ENCODE measurements around the gene FKBP2. TPM values are rescaled to one million over a fixed set of nuclear protein-coding genes. Genes with fewer than 3 reads are reported as not detected.

The FKBP2 gene
- total and polyA plus RNA-seq, 2 of the 13 experiments (the other 11 are each of a cell fraction or from before 2014, with no cell fraction given): 30.1 to 53.3 TPM

- peak overlapping the region; percentile 77 for H3K9ac ChIP-seq (ENCODE audit: insufficient read depth, low read depth, low read length)
- no TSS peak for BruUV-seq (replicated peaks)
- intact Hi-C loops (cut with micrococcal nuclease; ENCODE audit: unreplicated experiment): no loop called here
- peak overlapping the region; percentile 78 to 96 (median 82) for H3K4me3 ChIP-seq (replicated peaks in 1 of 3; ENCODE audit: insufficient read depth in 1 of 3, low read depth in 2 of 3, low read length in 3 of 3)
- peak overlapping the region; percentile 96 for H3K4me2 ChIP-seq (ENCODE audit: low read depth, low read length)
- POLR2A ChIA-PET: interaction anchor here (1.2 to 3.3 kb wide), 7 partner anchors 12 to 93 kb away, joined by 3 to 27 read pairs (median 15); partner anchors contain the start of genes ESRRA, FKBP2, PRDX5 and STIP1
- H2AFZ ChIP-seq (ENCODE audit: low read length): no peak overlapping the region
- 62% methylated on average over 13 of the region's 22 CpGs for WGBS (ENCODE audit: low lambda C conversion rate)
- CTCF ChIA-PET (ENCODE audit: low intra/inter-chr PET ratio, low total read pairs): no interaction called here
- no peaks in the 10 kb centered on the region for H3K27me3 ChIP-seq (ENCODE audit: control insufficient read depth in 1 of 2, insufficient read depth in 2 of 2, low read length in 2 of 2)
- DNase-seq (ENCODE audit: low spot score) (no peak), FAIRE-seq (no peak), ATAC-seq (peak; percentile 2)
- H4K20me1 ChIP-seq (ENCODE audit: insufficient read depth, low read length): no peaks in the 10 kb centered on the region
- no peaks in the 10 kb centered on the region for H3K79me2 ChIP-seq (ENCODE audit: insufficient read depth, low read length)
- H3K27ac ChIP-seq (ENCODE audit: extremely low read length, insufficient read depth, low read length): peak overlapping the region; percentile 44
- peaks cover 41% of the 10 kb centered on the region for H3K4me1 ChIP-seq (ENCODE audit: insufficient read depth, low read length)
- H3K9me3 ChIP-seq (ENCODE audit: low read length): no peaks in the 10 kb centered on the region
- TF ChIP-seq, protein P1, sequence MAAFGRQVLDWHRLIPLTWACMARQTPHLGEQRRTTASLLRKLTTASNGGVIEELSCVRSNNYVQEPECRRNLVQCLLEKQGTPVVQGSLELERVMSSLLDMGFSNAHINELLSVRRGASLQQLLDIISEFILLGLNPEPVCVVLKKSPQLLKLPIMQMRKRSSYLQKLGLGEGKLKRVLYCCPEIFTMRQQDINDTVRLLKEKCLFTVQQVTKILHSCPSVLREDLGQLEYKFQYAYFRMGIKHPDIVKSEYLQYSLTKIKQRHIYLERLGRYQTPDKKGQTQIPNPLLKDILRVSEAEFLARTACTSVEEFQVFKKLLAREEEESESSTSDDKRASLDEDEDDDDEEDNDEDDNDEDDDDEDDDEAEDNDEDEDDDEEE (CRISPR knock-in tag; IDR thresholded peaks at IDR 0.05): peak; percentile 41; the same call in 1 of the 2 replicates
- TF ChIP-seq ZIK1 (CRISPR knock-in tag; IDR thresholded peaks at IDR 0.05; ENCODE audit: borderline replicate concordance, low read depth) (no peak), ZNF616 (CRISPR knock-in tag; IDR thresholded peaks at IDR 0.05; ENCODE audit: low read depth) (0 out of 2 replicates have a peak, but pooled peaks have one; percentile 39), ZNF343 (CRISPR knock-in tag; IDR thresholded peaks at IDR 0.05) (0 out of 2 replicates have a peak, but pooled peaks have one; percentile 1), NKX3-1 (CRISPR knock-in tag; IDR thresholded peaks at IDR 0.05) (no peak), TCF12 (IDR thresholded peaks at IDR 0.05) (no peak), TCF12 (CRISPR knock-in tag; IDR thresholded peaks at IDR 0.05) (no peak), SETDB1 (CRISPR knock-in tag; IDR thresholded peaks at IDR 0.05; ENCODE audit: borderline replicate concordance) (no peak), HES4 (CRISPR knock-in tag; IDR thresholded peaks at IDR 0.05; ENCODE audit: borderline replicate concordance) (0 out of 2 replicates have a peak, but pooled peaks have one; percentile 38), CENPT (CRISPR knock-in tag; IDR thresholded peaks at IDR 0.05; ENCODE audit: low read depth) (peak; percentile 7; the same call in 1 of the 2 replicates)
- TF ChIP-seq, protein P2, sequence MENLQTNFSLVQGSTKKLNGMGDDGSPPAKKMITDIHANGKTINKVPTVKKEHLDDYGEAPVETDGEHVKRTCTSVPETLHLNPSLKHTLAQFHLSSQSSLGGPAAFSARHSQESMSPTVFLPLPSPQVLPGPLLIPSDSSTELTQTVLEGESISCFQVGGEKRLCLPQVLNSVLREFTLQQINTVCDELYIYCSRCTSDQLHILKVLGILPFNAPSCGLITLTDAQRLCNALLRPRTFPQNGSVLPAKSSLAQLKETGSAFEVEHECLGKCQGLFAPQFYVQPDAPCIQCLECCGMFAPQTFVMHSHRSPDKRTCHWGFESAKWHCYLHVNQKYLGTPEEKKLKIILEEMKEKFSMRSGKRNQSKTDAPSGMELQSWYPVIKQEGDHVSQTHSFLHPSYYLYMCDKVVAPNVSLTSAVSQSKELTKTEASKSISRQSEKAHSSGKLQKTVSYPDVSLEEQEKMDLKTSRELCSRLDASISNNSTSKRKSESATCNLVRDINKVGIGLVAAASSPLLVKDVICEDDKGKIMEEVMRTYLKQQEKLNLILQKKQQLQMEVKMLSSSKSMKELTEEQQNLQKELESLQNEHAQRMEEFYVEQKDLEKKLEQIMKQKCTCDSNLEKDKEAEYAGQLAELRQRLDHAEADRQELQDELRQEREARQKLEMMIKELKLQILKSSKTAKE (CRISPR knock-in tag; IDR thresholded peaks at IDR 0.05; ENCODE audit: borderline replicate concordance): no peak
- TF ChIP-seq, protein P3, sequence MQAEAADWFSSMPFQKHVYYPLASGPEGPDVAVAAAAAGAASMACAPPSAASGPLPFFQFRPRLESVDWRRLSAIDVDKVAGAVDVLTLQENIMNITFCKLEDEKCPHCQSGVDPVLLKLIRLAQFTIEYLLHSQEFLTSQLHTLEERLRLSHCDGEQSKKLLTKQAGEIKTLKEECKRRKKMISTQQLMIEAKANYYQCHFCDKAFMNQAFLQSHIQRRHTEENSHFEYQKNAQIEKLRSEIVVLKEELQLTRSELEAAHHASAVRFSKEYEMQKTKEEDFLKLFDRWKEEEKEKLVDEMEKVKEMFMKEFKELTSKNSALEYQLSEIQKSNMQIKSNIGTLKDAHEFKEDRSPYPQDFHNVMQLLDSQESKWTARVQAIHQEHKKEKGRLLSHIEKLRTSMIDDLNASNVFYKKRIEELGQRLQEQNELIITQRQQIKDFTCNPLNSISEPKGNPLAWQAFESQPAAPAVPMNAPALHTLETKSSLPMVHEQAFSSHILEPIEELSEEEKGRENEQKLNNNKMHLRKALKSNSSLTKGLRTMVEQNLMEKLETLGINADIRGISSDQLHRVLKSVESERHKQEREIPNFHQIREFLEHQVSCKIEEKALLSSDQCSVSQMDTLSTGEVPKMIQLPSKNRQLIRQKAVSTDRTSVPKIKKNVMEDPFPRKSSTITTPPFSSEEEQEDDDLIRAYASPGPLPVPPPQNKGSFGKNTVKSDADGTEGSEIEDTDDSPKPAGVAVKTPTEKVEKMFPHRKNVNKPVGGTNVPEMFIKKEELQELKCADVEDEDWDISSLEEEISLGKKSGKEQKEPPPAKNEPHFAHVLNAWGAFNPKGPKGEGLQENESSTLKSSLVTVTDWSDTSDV (CRISPR knock-in tag; IDR thresholded peaks at IDR 0.05): 0 out of 2 replicates have a peak, but pooled peaks have one; percentile 51
- in situ Hi-C loops (cut with HindIII; ENCODE audit: extremely low pct_ligation_motif_present, low pct_unique_long_range_greater_than_20kb): no loop called here
- H3K36me3 ChIP-seq (replicated peaks in 1 of 2; ENCODE audit: control insufficient read depth in 1 of 2, insufficient read depth in 2 of 2, low read length in 2 of 2): peaks cover 0 to 3% of the 10 kb centered on the region in 2 experiments; a peak in 2 of 5 replicates
Observed at GRCh38 chr11:64224891-64225607, 15.8 kb upstream of the FKBP2 start.

Data from HepG2 (cell line).